T-helper 2 cell treated with Interferon-gamma antibody and Interleukin-4, amounts not matched to agents 100 ng/mL and 5 ng/mL, for 36 hours (primary cell): ENCODE data around the gene TUBGCP5. TPM values are rescaled to one million over a fixed set of nuclear protein-coding genes. Genes with fewer than 3 reads are reported as not detected.

ENCODE experiments used
- intact Hi-C: fragments of 100-400 bp; cut with micrococcal nuclease; formaldehyde crosslinking; loops from one replicate; pipeline ENCODE4 v1.15.1; 2023
- total RNA-seq: library from RNA; stranded (reverse); gene quantifications from 2 replicates; pipeline ENCODE4 v1.2.3, GENCODE V29; 2022

Gene TUBGCP5
- total RNA-seq, 1 donor from 2014 or later: 23.4 TPM

DNA sequence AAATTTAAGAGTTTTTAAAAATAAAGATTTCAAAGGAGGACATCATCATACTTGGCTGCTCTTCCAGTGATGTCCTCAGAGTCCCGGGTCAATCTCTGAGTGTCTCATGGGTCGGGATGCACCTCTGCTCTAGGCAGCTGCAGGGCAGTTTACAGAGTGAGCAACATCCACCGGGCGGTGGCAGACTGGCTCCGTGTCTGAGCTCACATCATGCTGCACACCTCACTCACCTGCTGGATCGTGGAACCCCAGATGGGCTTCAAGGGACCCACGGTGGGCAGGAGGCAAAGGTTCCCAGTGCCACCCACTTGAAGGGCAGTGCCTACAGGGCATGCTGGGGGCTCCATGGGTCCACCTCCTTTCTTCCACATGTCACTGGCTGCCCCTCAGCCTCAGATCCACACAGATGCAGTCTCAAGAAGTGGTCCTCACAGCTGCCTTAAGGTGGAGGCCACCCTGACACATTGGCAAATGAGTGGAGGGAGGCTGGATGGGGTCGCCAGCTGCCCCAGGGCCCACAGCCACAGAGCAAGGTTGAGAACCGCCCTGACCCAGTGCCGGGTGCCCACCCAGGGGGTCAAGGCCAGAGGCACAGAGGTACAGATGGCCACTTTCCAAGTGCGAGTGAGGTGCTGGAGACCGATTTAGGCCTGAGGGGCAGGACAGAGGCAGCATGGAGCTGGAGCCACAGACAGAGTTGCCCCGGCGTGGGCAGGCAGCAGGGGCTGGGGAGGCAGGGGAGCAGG is 84.4 kb downstream of the TUBGCP5 start:
- intact Hi-C loops: no loop called here

GRCh38 chr15:22954326-22954725 is 85.0 kb downstream of the TUBGCP5 start:
- intact Hi-C loops: no loop called here

GRCh38 chr15:22952796-22953579 is 86.4 kb downstream of the TUBGCP5 start:
- intact Hi-C loops: no loop called here

DNA sequence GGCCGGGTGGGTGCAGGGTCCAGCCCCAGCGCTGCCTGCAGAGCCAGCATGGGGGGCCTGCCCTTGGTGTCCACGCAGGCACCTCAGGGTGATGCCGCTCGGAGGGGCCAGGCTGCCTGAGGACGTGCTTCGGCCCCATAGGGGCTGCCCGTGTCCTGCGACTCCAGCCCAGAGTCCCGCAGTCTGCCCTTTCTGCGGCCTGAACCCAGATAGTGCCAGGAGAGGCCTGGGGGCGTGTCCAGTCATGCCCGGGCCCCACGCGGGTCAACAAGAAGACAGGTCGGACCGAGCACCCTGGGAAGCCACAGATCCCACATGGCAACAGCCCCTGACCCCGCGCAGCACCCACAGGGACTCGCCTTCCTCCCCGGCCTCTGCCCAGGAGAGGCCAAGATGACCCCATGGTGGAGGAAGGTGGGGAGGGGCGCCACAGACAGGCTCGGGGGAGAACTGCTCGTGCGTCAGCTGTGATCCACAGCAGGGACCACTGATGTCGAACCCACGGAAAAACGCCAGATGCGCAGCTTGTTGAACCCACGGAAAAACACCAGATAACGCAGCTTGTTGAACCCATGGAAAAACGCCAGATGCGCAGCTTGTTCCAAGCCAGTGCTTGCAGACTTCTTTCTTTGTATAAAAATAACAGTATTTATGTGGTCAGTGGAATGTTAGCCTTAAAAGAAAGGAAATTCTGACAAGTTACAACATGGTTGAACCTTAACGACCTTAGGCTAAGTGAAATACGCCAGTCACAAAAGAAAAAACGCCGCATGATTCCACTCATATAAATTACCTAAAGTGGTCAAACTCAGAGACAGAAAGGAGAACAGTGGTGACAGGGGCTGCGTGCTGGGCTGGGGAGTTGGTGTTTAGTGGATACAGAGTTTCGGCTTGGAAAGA is 87.7 kb downstream of the TUBGCP5 start:
- intact Hi-C loops: no loop called here

GRCh38 chr15:22951031-22951380 is 88.4 kb downstream of the TUBGCP5 start:
- intact Hi-C loops: no loop called here

DNA sequence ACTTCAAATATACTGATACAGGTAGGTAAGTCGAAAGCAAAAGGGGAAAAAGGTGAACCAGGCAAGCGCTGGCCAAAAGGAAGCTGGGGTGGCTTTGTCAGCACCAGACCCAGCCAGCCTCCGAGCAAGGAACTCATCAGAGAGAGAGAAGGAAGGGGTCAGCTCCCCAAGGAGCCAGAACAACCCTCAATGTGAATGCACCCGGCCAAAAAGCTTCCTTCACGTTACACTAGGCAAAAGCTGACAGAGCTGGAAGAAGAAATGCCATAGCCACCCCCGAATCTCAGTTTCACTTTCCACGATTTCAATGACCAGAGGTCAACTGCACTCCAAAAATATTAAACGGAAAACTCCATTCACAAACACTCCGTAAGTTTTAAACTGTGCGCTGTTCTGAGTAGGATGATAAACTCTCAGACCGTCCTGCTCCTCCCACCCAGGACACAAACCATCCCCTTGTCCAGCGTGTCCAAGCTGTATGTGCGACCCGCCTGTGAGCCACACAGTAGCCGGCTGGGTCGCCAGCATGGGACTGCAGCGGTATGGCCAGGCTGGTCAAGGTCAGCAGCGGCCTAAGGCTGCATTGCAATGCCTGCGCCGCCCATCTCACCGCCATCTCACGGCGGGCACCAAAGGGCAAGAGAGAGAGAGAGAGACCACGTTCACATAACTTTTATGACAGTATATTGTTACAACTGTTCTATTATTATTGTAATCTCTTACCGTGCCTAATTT is 88.9 kb downstream of the TUBGCP5 start:
- intact Hi-C loops: no loop called here

Other genes starting within 250 kb of the TUBGCP5 start
- 48.0 and 48.7 TPM in 2 replicates for gene NIPA2, start 200.9 kb downstream of the TUBGCP5 start, total RNA-seq
- gene CYFIP1, start 59.2 kb downstream of the TUBGCP5 start, total RNA-seq: 14.3 and 14.5 TPM in 2 replicates
- not detected in 2 replicates for gene GOLGA6L1, start 97.3 kb upstream of the TUBGCP5 start, total RNA-seq